Measurements from ENCODE around the gene LIPE.

DNA sequence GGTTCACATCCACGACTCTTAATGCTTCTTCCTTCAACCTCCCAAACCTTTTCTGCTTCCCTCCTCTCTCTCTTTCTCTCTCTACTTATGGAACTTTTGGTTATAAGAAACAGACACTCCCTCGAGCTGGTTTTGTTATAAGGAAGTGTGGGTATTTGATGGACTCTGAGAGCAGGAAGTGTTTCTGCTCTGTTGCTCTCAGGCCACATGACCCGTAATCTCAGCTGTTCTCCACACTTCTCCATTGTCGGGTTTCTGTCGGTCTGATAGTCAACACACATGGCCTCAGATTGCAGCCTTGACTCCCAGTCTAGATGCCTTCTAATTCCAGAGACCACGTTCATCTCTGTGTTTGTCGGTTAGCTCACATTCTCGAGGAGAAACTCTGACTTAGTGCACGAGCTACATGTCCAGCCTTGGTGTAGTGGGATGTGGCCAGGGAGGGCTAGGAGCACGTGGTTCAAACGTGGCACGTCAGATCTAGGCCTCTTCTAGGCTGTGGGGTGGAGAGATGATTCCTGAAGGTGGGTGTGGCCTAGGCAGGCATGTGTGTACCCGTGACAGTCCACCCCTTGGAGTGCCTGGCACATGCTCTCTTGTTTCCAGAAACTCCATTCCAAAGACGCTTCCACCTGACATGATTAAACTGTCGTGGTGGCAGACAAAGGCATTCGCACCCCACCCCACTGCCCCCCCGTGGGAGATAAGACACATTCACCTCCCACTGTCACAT is 63.4 kb downstream of the LIPE start:
- TF ChIP-seq CTCF (conservative IDR thresholded peaks at IDR 0.05; ENCODE audit: low read depth in 2 of 2) (no peak), REST (IDR thresholded peaks at IDR 0.05; ENCODE audit: unreplicated experiment) (no peak), STAT1 (IDR thresholded peaks at IDR 0.05; ENCODE audit: unreplicated experiment) (no peak), EZH2 (IDR thresholded peaks at IDR 0.05; ENCODE audit: low read depth, unreplicated experiment) (no peak), CREB1 (CRISPR knock-in tag; IDR thresholded peaks at IDR 0.05; ENCODE audit: low read depth) (no peak), JUNB (IDR thresholded peaks at IDR 0.05; ENCODE audit: unreplicated experiment) (no peak), POLR2AphosphoS5 (IDR thresholded peaks at IDR 0.05; ENCODE audit: low read depth) (no peak), ZNF331 (CRISPR knock-in tag; IDR thresholded peaks at IDR 0.05; ENCODE audit: low read depth) (no peak), EZH2phosphoT487 (IDR thresholded peaks at IDR 0.05; ENCODE audit: unreplicated experiment) (no peak)
- TF ChIP-seq, protein P1, sequence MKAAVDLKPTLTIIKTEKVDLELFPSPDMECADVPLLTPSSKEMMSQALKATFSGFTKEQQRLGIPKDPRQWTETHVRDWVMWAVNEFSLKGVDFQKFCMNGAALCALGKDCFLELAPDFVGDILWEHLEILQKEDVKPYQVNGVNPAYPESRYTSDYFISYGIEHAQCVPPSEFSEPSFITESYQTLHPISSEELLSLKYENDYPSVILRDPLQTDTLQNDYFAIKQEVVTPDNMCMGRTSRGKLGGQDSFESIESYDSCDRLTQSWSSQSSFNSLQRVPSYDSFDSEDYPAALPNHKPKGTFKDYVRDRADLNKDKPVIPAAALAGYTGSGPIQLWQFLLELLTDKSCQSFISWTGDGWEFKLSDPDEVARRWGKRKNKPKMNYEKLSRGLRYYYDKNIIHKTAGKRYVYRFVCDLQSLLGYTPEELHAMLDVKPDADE (IDR thresholded peaks at IDR 0.05) = no peak
- TF ChIP-seq, protein P2, sequence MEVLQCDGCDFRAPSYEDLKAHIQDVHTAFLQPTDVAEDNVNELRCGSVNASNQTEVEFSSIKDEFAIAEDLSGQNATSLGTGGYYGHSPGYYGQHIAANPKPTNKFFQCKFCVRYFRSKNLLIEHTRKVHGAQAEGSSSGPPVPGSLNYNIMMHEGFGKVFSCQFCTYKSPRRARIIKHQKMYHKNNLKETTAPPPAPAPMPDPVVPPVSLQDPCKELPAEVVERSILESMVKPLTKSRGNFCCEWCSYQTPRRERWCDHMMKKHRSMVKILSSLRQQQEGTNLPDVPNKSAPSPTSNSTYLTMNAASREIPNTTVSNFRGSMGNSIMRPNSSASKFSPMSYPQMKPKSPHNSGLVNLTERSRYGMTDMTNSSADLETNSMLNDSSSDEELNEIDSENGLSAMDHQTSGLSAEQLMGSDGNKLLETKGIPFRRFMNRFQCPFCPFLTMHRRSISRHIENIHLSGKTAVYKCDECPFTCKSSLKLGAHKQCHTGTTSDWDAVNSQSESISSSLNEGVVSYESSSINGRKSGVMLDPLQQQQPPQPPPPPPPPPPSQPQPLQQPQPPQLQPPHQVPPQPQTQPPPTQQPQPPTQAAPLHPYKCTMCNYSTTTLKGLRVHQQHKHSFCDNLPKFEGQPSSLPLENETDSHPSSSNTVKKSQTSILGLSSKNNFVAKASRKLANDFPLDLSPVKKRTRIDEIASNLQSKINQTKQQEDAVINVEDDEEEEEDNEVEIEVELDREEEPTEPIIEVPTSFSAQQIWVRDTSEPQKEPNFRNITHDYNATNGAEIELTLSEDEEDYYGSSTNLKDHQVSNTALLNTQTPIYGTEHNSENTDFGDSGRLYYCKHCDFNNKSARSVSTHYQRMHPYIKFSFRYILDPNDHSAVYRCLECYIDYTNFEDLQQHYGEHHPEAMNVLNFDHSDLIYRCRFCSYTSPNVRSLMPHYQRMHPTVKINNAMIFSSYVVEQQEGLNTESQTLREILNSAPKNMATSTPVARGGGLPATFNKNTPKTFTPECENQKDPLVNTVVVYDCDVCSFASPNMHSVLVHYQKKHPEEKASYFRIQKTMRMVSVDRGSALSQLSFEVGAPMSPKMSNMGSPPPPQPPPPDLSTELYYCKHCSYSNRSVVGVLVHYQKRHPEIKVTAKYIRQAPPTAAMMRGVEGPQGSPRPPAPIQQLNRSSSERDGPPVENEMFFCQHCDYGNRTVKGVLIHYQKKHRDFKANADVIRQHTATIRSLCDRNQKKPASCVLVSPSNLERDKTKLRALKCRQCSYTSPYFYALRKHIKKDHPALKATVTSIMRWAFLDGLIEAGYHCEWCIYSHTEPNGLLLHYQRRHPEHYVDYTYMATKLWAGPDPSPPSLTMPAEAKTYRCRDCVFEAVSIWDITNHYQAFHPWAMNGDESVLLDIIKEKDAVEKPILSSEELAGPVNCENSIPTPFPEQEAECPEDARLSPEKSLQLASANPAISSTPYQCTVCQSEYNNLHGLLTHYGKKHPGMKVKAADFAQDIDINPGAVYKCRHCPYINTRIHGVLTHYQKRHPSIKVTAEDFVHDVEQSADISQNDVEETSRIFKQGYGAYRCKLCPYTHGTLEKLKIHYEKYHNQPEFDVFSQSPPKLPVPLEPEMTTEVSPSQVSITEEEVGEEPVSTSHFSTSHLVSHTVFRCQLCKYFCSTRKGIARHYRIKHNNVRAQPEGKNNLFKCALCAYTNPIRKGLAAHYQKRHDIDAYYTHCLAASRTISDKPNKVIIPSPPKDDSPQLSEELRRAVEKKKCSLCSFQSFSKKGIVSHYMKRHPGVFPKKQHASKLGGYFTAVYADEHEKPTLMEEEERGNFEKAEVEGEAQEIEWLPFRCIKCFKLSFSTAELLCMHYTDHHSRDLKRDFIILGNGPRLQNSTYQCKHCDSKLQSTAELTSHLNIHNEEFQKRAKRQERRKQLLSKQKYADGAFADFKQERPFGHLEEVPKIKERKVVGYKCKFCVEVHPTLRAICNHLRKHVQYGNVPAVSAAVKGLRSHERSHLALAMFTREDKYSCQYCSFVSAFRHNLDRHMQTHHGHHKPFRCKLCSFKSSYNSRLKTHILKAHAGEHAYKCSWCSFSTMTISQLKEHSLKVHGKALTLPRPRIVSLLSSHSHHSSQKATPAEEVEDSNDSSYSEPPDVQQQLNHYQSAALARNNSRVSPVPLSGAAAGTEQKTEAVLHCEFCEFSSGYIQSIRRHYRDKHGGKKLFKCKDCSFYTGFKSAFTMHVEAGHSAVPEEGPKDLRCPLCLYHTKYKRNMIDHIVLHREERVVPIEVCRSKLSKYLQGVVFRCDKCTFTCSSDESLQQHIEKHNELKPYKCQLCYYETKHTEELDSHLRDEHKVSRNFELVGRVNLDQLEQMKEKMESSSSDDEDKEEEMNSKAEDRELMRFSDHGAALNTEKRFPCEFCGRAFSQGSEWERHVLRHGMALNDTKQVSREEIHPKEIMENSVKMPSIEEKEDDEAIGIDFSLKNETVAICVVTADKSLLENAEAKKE (CRISPR knock-in tag; IDR thresholded peaks at IDR 0.05) = no peak

Data from GM23338 (cell line).